ENCODE results near the gene CCDC61. TPM values are rescaled to one million over a fixed set of nuclear protein-coding genes. Genes with fewer than 3 reads are reported as not detected.

Gene CCDC61, protein sequence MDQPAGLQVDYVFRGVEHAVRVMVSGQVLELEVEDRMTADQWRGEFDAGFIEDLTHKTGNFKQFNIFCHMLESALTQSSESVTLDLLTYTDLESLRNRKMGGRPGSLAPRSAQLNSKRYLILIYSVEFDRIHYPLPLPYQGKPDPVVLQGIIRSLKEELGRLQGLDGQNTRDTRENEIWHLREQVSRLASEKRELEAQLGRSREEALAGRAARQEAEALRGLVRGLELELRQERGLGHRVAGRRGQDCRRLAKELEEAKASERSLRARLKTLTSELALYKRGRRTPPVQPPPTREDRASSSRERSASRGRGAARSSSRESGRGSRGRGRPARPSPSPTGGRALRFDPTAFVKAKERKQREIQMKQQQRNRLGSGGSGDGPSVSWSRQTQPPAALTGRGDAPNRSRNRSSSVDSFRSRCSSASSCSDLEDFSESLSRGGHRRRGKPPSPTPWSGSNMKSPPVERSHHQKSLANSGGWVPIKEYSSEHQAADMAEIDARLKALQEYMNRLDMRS
- 14.2 and 15.3 TPM in 2 replicates for total RNA-seq (2014; rRNA removed; shearing (Covaris generic))
- 20.1 and 23.0 TPM in 2 replicates for total RNA-seq (2022)
- Bru-seq, nascent RNA: percentile 51 among the genes with signal in this experiment
- BruChase-seq, experiment 1, labeled RNA remaining after a 6-hour chase: percentile 61 among the genes with signal in this experiment
- BruChase-seq, experiment 2, labeled RNA remaining after a 2-hour chase: percentile 58 among the genes with signal in this experiment
- long read RNA-seq, transcript CCDC61-204 (14 exons, 1,817 nt): major isoform, 12 of 25 reads
- long read RNA-seq, partial matches to known transcripts: 3 of 25 reads
- long read RNA-seq, other reads (novel, unspliced or antisense): 10 of 25 reads

DNA sequence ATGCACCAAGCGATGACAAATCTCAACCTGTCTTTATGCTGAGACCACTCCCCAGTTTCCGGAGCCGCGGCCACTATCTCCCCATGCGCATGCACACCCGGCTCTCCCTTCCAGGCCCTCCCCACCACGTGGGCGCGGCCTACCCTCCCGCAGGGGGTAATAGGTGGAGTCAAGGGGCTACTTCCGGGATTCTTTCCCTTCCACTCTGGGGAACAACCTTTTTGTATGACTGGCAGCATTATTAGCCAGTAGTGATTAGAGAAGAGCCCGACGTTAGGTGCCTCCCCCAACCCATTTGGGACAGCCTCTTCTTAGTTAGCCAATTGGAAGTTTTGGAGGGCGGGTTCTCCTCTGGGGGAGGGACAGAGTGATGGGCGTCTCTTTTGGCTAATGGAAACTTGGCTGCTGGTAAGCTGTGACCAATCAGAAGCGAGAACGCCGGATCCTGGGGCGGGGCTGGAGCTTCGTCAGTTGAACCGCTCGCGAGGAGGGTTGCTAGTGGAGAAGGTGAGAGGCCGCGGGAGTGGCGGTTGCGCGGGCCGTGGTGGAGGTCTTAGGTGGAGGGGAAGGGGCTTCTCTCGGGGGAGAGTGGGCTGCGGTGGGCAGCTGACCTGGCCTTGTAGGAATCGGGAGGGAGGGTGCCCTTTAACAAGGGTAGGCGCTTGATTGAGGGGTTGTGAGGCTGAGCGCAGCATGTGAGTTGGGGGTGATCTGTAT is at the start of gene CCDC61:
Gene CCDC61 (plus strand): TSS at position 470 of the 717 bp plus-strand sequence. CDS start 7,552 bp downstream, outside the sequence.
- Histone ChIP-seq H3K4me2 (ENCODE audit: low read length) (peak within 1 kb of the TSS; percentile 82), H3K4me1 (ENCODE audit: insufficient read depth, low read length, poor library complexity, severe bottlenecking) (peaks cover 12% of the 10 kb centered on the region), H3K79me2 (ENCODE audit: insufficient read depth, low read depth, low read length) (peaks cover 8% of the 10 kb centered on the region; the same call in 1 of the 2 replicates), H3K36me3 (ENCODE audit: insufficient read depth, low read length) (peaks cover 6% of the 10 kb centered on the region; the same call in 1 of the 2 replicates), H3K4me3 (ENCODE audit: low read depth, low read length, poor library complexity, severe bottlenecking) (peak within 1 kb of the TSS; percentile 82), H3K27ac (ENCODE audit: low read depth, low read length, poor library complexity, severe bottlenecking) (peak within 1 kb of the TSS; percentile 24), H3K9me3 (ENCODE audit: low read length) (no peaks in the 10 kb centered on the region), H2AFZ (ENCODE audit: low read length) (peak within 1 kb of the TSS; percentile 77), H3K9me2 (ENCODE audit: insufficient read depth, low read length) (no peaks in the 10 kb centered on the region), H4K20me1 (ENCODE audit: insufficient read depth, low read length) (no peaks in the 10 kb centered on the region)
- intact Hi-C loops (cut with micrococcal nuclease; ENCODE audit: unreplicated experiment): loop anchor here (5.0 kb wide), 1 partner anchor 68 kb away; no protein-coding TSS in a partner anchor
- no TSS peak for BruUV-seq (replicated peaks)
- ChIA-PET POLR2A (interaction anchor here (0.5 to 1.3 kb wide), 3 partner anchors 10 to 287 kb away, joined by 3 to 6 read pairs (median 3); partner anchors contain the start of gene IRF2BP1), CTCF (ENCODE audit: unreplicated experiment) (interaction anchor here (0.6 kb wide), 1 partner anchor 202 kb away, joined by 5 read pairs; the partner anchor contains the start of gene DMWD)
- DNase-seq (ENCODE audit: low spot score): peak; percentile 100
- TF ChIP-seq, protein P1, sequence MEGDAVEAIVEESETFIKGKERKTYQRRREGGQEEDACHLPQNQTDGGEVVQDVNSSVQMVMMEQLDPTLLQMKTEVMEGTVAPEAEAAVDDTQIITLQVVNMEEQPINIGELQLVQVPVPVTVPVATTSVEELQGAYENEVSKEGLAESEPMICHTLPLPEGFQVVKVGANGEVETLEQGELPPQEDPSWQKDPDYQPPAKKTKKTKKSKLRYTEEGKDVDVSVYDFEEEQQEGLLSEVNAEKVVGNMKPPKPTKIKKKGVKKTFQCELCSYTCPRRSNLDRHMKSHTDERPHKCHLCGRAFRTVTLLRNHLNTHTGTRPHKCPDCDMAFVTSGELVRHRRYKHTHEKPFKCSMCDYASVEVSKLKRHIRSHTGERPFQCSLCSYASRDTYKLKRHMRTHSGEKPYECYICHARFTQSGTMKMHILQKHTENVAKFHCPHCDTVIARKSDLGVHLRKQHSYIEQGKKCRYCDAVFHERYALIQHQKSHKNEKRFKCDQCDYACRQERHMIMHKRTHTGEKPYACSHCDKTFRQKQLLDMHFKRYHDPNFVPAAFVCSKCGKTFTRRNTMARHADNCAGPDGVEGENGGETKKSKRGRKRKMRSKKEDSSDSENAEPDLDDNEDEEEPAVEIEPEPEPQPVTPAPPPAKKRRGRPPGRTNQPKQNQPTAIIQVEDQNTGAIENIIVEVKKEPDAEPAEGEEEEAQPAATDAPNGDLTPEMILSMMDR (conservative IDR thresholded peaks at IDR 0.05; ENCODE audit: low read length): no peak
- no peak for TF ChIP-seq EZH2phosphoT487 (IDR thresholded peaks at IDR 0.05; ENCODE audit: borderline replicate concordance, low read depth, low read length)

DNA sequence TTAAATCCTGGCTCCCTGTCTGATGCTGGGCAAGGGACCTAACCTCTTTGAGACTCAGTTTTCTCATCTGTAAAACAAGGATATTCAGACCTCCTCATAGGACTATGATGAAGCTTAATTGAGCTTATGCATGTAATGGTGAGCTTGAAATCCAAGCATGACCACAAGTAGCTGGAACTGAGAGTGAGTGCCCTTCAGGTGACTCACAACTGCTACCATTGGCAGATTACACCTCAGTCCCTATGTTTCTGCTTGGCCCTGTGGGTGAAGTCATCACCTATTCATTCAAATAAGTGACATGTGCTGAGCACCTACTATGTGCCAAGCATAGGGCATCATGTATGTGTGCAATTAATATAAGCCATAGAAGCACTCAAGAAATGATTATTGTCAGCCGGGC is 47.3 kb upstream of the CCDC61 start:
- no TSS peak for BruUV-seq (replicated peaks)
- CTCF ChIA-PET (ENCODE audit: unreplicated experiment): no interaction called here

More for the DNA sequence above, 47.3 kb upstream of the CCDC61 start:
- no peaks in the 10 kb centered on the region for H3K9me3 ChIP-seq (ENCODE audit: low read length)
- no peak overlapping the region for H3K27ac ChIP-seq (ENCODE audit: low read depth, low read length, poor library complexity, severe bottlenecking)
- intact Hi-C loops (cut with micrococcal nuclease; ENCODE audit: unreplicated experiment): no loop called here
- TF ChIP-seq, protein P1 (conservative IDR thresholded peaks at IDR 0.05; ENCODE audit: low read length): no peak
- no peak for TF ChIP-seq EZH2phosphoT487 (IDR thresholded peaks at IDR 0.05; ENCODE audit: borderline replicate concordance, low read depth, low read length)
- H3K79me2 ChIP-seq (ENCODE audit: insufficient read depth, low read depth, low read length): no peaks in the 10 kb centered on the region
- POLR2A ChIA-PET: no interaction called here
- H3K4me1 ChIP-seq (ENCODE audit: insufficient read depth, low read length, poor library complexity, severe bottlenecking): no peaks in the 10 kb centered on the region
- no peak overlapping the region for H3K4me3 ChIP-seq (ENCODE audit: low read depth, low read length, poor library complexity, severe bottlenecking)
- H3K9me2 ChIP-seq (ENCODE audit: insufficient read depth, low read length): no peaks in the 10 kb centered on the region
- no peak overlapping the region for H2AFZ ChIP-seq (ENCODE audit: low read length)
- H3K4me2 ChIP-seq (ENCODE audit: low read length): no peak overlapping the region
- DNase-seq (ENCODE audit: low spot score): no peak
- H3K36me3 ChIP-seq (ENCODE audit: insufficient read depth, low read length): no peaks in the 10 kb centered on the region
- no peaks in the 10 kb centered on the region for H4K20me1 ChIP-seq (ENCODE audit: insufficient read depth, low read length)

Data from OCI-LY7 (cell line).